HFF-Myc (cell line): ENCODE measurements around the gene RNF32.
"Not testable (repeated sequence)": the region's sequence is repeated elsewhere in the genome, so short reads cannot be mapped to it uniquely, and the experiment has no call there.

Source experiments
- DNase-seq: peaks from one replicate; pipeline ENCODE4 v3.0.0-alpha.2; 2011; ENCODE audit warnings: low read depth; ENCODE audit errors: extremely low read depth
- H3K4me3 ChIP-seq: replicated peaks from 2 replicates; pipeline ENCODE4 v1.5.1; 2011; ENCODE audit warnings: low read depth, mild to moderate bottlenecking, control low read depth, low read length
- TF ChIP-seq, protein P1 (sequence below): IDR thresholded peaks from 2 replicates; pipeline ENCODE4 v1.5.1; 2012; ENCODE audit warnings: mild to moderate bottlenecking, low read depth, low read length, control low read depth; ENCODE audit errors: missing control alignments

RNF32 gene

DNA sequence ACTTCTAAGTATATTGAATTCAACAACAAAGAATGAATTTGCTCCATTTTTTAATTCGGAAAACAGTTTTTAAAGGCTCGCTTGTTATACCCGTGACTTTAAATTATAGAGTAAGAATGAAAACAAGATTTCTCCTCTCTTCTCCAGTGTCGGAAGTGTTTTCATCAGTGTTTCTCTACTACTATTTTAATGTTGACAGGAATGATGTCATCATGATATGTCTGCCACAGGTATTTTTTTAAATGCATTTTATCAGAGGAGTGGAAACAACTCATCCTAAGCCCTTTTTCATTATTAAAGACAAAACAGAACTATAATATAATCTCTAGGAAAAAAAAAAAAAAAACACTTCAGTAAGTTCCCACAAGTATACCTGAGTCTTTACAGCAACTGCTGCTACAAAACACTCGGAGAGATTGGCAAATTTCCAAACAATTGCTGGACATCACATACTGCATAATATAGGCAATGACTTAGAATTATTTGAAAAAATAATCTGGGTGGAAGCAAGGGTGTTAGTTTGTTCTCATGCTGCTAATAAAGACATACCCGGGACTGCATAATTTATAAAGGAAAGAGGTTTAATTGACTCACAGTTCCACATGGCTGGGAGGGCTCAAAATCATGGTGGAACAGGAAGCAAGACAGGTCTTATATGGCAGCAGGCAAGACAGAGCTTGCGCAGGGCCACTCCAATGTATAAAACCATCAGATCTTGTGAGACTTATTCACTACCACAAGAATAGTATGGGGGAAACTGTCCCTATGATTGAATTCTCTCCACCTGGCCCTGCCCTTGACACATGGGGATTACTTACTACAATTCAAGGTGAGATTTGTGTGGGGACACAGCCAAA lies 4.8 kb upstream of the RNF32 start:
- TF ChIP-seq, protein P1, sequence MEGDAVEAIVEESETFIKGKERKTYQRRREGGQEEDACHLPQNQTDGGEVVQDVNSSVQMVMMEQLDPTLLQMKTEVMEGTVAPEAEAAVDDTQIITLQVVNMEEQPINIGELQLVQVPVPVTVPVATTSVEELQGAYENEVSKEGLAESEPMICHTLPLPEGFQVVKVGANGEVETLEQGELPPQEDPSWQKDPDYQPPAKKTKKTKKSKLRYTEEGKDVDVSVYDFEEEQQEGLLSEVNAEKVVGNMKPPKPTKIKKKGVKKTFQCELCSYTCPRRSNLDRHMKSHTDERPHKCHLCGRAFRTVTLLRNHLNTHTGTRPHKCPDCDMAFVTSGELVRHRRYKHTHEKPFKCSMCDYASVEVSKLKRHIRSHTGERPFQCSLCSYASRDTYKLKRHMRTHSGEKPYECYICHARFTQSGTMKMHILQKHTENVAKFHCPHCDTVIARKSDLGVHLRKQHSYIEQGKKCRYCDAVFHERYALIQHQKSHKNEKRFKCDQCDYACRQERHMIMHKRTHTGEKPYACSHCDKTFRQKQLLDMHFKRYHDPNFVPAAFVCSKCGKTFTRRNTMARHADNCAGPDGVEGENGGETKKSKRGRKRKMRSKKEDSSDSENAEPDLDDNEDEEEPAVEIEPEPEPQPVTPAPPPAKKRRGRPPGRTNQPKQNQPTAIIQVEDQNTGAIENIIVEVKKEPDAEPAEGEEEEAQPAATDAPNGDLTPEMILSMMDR = no peak
- no peak for DNase-seq

DNA sequence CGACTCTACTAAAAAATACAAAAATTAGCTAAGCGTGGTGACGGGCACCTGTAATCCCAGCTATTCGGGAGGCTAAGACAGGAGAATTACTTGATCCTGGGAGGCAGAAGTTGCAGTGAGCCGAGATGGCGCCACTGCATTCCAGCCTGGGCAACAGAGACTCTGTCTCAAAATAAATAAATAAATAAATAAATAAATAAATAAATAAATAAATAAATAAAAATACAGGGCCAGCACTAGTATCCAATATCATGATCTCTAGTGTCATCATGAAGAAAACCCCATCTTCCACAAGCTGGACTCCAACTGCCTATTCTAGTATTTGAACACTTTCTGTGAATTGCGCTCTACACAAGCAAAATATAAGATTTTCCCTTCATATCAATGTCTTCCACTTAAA lies 3.5 kb upstream of the RNF32 start:
- not testable (repeated sequence) for DNase-seq, H3K4me3 ChIP-seq

More for the DNA sequence above, 4.8 kb upstream of the RNF32 start:
- no peak overlapping the region for H3K4me3 ChIP-seq

- TF ChIP-seq, protein P1 = no peak
- no peak overlapping the region for H3K4me3 ChIP-seq
- DNase-seq = no peak
Measured at GRCh38 chr7:156638443-156639077, 2.0 kb upstream of the RNF32 start.

DNA sequence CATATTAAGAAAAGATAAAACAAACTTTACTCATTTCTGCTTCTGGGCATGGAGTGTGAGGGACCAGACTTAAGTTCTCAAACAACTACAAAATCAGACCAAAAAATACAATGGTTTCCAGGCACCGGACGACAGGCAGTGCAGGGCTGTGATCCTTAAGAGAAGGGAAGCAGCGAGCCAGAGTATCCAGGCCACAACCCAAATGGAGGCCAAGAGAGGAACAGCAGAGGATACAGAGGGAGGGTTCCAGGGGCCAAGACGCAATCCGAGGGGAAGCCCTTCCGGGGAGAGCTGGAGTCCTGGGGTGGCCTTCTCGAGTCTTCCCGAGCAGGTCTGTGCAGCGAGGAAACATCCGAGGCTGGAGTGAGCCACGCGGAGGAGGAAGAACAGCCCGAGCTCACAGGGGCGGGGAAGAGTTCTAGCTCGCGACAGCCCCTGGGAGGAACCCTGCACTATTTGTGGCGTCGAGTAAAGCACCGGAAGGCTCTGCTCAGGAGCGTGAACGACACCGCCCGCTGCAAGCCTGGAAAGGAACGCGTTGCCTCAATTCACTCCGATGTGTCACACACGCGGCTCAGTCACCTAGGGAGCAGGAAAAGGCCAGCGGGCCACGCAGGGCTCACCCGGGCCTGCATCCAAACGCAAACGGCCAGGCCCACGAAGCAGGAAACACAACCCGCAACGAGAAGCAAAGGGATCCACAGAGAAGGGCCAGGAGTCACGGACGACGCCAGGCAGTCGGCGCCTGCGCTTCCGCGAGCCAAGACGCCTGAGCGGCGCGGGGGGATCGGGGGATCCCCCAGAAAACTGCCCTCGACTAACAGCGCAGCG lies 933 bp upstream of the RNF32 start:
- DNase-seq = no peak
- TF ChIP-seq, protein P1 = no peak
- peak overlapping the region; percentile 80 for H3K4me3 ChIP-seq

- TF ChIP-seq, protein P1 = no peak
- no peak for DNase-seq
- peak overlapping the region; percentile 80 for H3K4me3 ChIP-seq
Measured at GRCh38 chr7:156640949-156641485, 443 bp downstream of the RNF32 start.

DNA sequence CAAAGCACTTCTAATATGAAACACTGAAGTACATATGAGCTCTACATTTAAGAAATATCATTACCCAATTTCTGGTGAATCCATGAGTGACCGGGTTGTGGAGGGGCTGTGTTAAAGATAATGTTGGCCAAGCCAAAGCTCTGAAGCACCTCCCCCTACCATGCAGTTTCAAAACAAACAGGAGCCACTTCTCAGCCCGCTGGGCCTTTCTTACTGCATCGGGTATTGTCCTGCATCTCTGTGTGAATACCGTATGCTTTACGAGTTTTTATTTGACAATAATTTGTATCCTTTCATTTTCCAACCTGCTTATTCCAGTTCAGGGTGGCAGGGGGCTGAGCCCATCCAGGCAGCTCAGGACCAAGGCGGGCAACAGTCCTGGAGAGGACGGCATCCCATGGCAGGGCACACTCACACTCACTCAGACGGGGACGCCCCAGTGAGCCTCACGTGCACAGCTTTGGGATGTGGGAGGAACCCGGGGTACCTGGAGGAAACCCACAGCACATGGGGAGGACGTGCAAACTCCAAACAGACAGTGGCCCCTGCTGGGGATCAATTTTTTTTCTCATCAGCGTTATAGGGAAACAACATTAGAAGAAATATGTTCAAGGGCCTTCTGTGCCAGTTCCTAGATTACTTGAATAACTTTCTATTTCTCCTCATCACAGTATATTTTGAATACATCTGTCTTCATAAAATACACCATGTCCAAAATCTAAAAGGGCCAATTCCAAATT lies 1.9 kb downstream of the RNF32 start:
- TF ChIP-seq, protein P1 = no peak
- H3K4me3 ChIP-seq = no peak overlapping the region
- DNase-seq = no peak

DNA sequence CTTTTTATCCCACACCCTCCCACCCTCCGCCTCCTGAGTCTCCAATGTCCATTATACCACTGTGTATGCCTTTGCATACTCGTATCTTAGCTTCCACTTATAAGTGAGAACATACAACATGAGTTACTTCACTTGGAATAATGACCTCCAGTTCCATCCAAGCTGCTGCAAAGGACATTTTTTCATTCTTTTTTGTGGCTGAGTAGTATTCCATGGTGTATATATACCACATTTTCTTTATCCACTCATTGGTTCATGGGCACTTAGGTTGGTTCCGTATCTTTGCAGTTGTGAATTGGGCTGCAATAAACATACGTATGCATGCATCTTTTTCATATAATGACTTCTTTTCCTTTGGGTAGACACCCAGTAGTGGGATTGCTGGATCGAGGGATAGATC lies 6.8 kb downstream of the RNF32 start:
- DNase-seq, H3K4me3 ChIP-seq: not testable (repeated sequence)
